ENCODE data around the gene INTS11.

INTS11 gene

GRCh38 chr1:1353389-1354151 lies 29.1 kb upstream of the INTS11 start:
- peaks cover 7% of the 10 kb centered on the region; the same call in 1 of the 2 replicates for H3K4me1 ChIP-seq (ENCODE audit: control insufficient read depth, insufficient read depth, low read length)
- CTCF ChIA-PET = interaction anchor here (0.6 to 2.7 kb wide), 2 partner anchors 15 to 18 kb away, joined by 3 to 15 read pairs; no protein-coding TSS in a partner anchor
- POLR2A ChIA-PET = interaction anchor here (0.6 to 0.9 kb wide), 5 partner anchors 17 to 687 kb away, joined by 3 to 4 read pairs (median 3); partner anchors contain the start of gene AURKAIP1
- H3K36me3 ChIP-seq (ENCODE audit: control insufficient read depth in 2 of 2, insufficient read depth in 1 of 2, low read length in 2 of 2) = no peaks in the 10 kb centered on the region
- no peak overlapping the region for H3K27ac ChIP-seq (ENCODE audit: extremely low read depth, low read depth, low read length)
- H3K9me3 ChIP-seq (ENCODE audit: control insufficient read depth, insufficient read depth, low read depth, low read length) = no peaks in the 10 kb centered on the region
- H3K4me3 ChIP-seq (ENCODE audit: low read depth, low read length) = no peak overlapping the region
- TF ChIP-seq EGR2 (tag by site-specific recombination; IDR thresholded peaks at IDR 0.05; ENCODE audit: low read depth) (peak; percentile 72), ZNF10 (tag by site-specific recombination; IDR thresholded peaks at IDR 0.05) (peak; percentile 65), ZBTB26 (tag by site-specific recombination; optimal IDR thresholded peaks at IDR 0.05) (peak; percentile 40), ZNF658 (tag by site-specific recombination; IDR thresholded peaks at IDR 0.05) (no peak), KLF7 (tag by site-specific recombination; IDR thresholded peaks at IDR 0.05; ENCODE audit: borderline replicate concordance) (no peak), KLF1 (tag by site-specific recombination; IDR thresholded peaks at IDR 0.05) (peak; percentile 45; the same call in 1 of the 2 replicates), ZNF280D (tag by site-specific recombination; IDR thresholded peaks at IDR 0.05) (no peak), TCF7L2 (IDR thresholded peaks at IDR 0.05; ENCODE audit: borderline replicate concordance, low read depth, low read length) (no peak), ZNF274 (IDR thresholded peaks at IDR 0.05; ENCODE audit: low read length) (no peak), ZNF274 (tag by site-specific recombination; IDR thresholded peaks at IDR 0.05; ENCODE audit: borderline replicate concordance) (no peak), HIC1 (tag by site-specific recombination; IDR thresholded peaks at IDR 0.05) (peak; percentile 21; the same call in 1 of the 2 replicates), BCL11B (tag by site-specific recombination; IDR thresholded peaks at IDR 0.05; ENCODE audit: low read depth) (no peak), ZNF354C (tag by site-specific recombination; IDR thresholded peaks at IDR 0.05; ENCODE audit: borderline replicate concordance, low read depth) (no peak), ZNF626 (tag by site-specific recombination; IDR thresholded peaks at IDR 0.05) (no peak), ZNF580 (tag by site-specific recombination; IDR thresholded peaks at IDR 0.05) (no peak), ZIC2 (tag by site-specific recombination; IDR thresholded peaks at IDR 0.05) (peak; percentile 87), FEZF1 (tag by site-specific recombination; IDR thresholded peaks at IDR 0.05) (no peak), ZNF792 (tag by site-specific recombination; IDR thresholded peaks at IDR 0.05) (no peak), HOXD13 (CRISPR knock-in tag; IDR thresholded peaks at IDR 0.05; ENCODE audit: borderline replicate concordance) (no peak), ZNF114 (tag by site-specific recombination; IDR thresholded peaks at IDR 0.05) (no peak), ZNF76 (tag by site-specific recombination; IDR thresholded peaks at IDR 0.05; ENCODE audit: borderline replicate concordance, low read depth) (peak; percentile 78), ZBTB10 (tag by site-specific recombination; IDR thresholded peaks at IDR 0.05) (no peak), ZBTB8A (tag by site-specific recombination; IDR thresholded peaks at IDR 0.05) (peak; percentile 60), BCL11A (tag by site-specific recombination; IDR thresholded peaks at IDR 0.05; ENCODE audit: low read depth) (no peak), ZFP3 (tag by site-specific recombination; IDR thresholded peaks at IDR 0.05; ENCODE audit: low read depth) (no peak), WT1 (tag by site-specific recombination; IDR thresholded peaks at IDR 0.05) (no peak), SP2 (tag by site-specific recombination; IDR thresholded peaks at IDR 0.05) (peak; percentile 9)

Data from HEK293 (cell line).